GM23338 (cell line): Measurements from ENCODE around the gene WDR33. TPM values are rescaled to one million over a fixed set of nuclear protein-coding genes. Genes with fewer than 3 reads are reported as not detected.

Experiments used
- ATAC-seq: fragments of 200-7000 bp; cut with Tn5 transposase; 3 replicates; pipeline ENCODE4 v1.9.1; 2020
- DNase-seq: peaks from one replicate; pipeline ENCODE4 v3.0.0-alpha.2; 2015; ENCODE audit warnings: low spot score
- H2AFZ ChIP-seq: fragments of 200-600 bp; sonication (generic); 2 replicates; pipeline ENCODE4 v1.8.0; 2016; ENCODE audit warnings: antibody characterized with exemption, mild to moderate bottlenecking, moderate library complexity
- H3F3A ChIP-seq: fragments of 200-600 bp; sonication (generic); replicated peaks from 2 replicates; pipeline ENCODE4 v1.8.0; 2017; ENCODE audit warnings: antibody characterized with exemption, mixed run types, low read depth
- H3K27ac ChIP-seq: fragments of 200-600 bp; sonication (generic); 2 replicates; pipeline ENCODE4 v1.6.1; 2016; ENCODE audit warnings: low read depth
- H3K27me3 ChIP-seq: fragments of 200-600 bp; sonication (generic); 2 replicates; pipeline ENCODE4 v1.8.0; 2016; ENCODE audit warnings: mild to moderate bottlenecking, mixed run types, moderate library complexity; ENCODE audit not compliant: insufficient read depth
- H3K36me3 ChIP-seq: fragments of 200-600 bp; sonication (generic); 2 replicates; pipeline ENCODE4 v1.8.0; 2016; ENCODE audit warnings: mild to moderate bottlenecking; ENCODE audit not compliant: insufficient read depth
- H3K4me1 ChIP-seq: fragments of 200-600 bp; sonication (generic); 2 replicates; pipeline ENCODE4 v1.8.0; 2016; ENCODE audit warnings: mild to moderate bottlenecking, moderate library complexity; ENCODE audit not compliant: insufficient read depth
- H3K4me2 ChIP-seq: fragments of 200-600 bp; sonication (generic); 2 replicates; pipeline ENCODE4 v1.7.1; 2017; ENCODE audit warnings: mixed run types
- H3K4me3 ChIP-seq: fragments of 200-600 bp; sonication (generic); 2 replicates; pipeline ENCODE4 v1.6.1; 2016; ENCODE audit warnings: mixed run types
- H3K79me2 ChIP-seq: fragments of 200-600 bp; sonication (generic); replicated peaks from 2 replicates; pipeline ENCODE4 v1.8.0; 2017; ENCODE audit warnings: mild to moderate bottlenecking; ENCODE audit not compliant: insufficient read depth
- H3K9me2 ChIP-seq: fragments of 200-600 bp; sonication (generic); 2 replicates; pipeline ENCODE4 v1.8.0; 2017; ENCODE audit not compliant: insufficient read depth
- H4K20me1 ChIP-seq: fragments of 200-600 bp; sonication (generic); replicated peaks from 2 replicates; pipeline ENCODE4 v1.8.0; 2017; ENCODE audit warnings: mild to moderate bottlenecking; ENCODE audit not compliant: insufficient read depth
- H3K27ac Mint-ChIP-seq: 2 replicates; pipeline ENCODE4 v1.8.0; 2020; ENCODE audit warnings: inconsistent platforms, mild to moderate bottlenecking, moderate library complexity, mixed read lengths
- H3K27me3 Mint-ChIP-seq: 3 replicates; pipeline ENCODE4 v1.8.0; 2022; ENCODE audit warnings: low read depth, mild to moderate bottlenecking, moderate library complexity, mixed read lengths, inconsistent platforms; ENCODE audit not compliant: insufficient read depth, poor library complexity
- H3K36me3 Mint-ChIP-seq: 3 replicates; pipeline ENCODE4 v1.8.0; 2021; ENCODE audit warnings: low read depth, mild to moderate bottlenecking, inconsistent platforms, moderate library complexity, mixed read lengths
- H3K4me1 Mint-ChIP-seq: 3 replicates; pipeline ENCODE4 v1.8.0; 2020; ENCODE audit warnings: mild to moderate bottlenecking, inconsistent platforms, mixed read lengths
- H3K4me3 Mint-ChIP-seq: 3 replicates; pipeline ENCODE4 v1.8.0; 2021; ENCODE audit warnings: moderate library complexity, mild to moderate bottlenecking, inconsistent platforms, mixed read lengths
- H3K9me3 Mint-ChIP-seq: 3 replicates; pipeline ENCODE4 v1.8.0; 2020; ENCODE audit warnings: moderate library complexity, mild to moderate bottlenecking, inconsistent platforms, mixed read lengths
- CREB1 ChIP-seq: fragments of 250-450 bp; sonication (Bioruptor Pico); IDR thresholded peaks from 2 replicates; pipeline ENCODE4 v1.5.0; 2020; ENCODE audit warnings: low read depth, mild to moderate bottlenecking, moderate library complexity
- CTCF ChIP-seq, 2 experiments: fragments of 200-600 bp in 1 of 2; sonication (generic) in 1 of 2; conservative IDR thresholded peaks; 2 replicates each; pipeline versions ENCODE4 v1.5.1 to v1.6.1; 2016 to 2017; ENCODE audit warnings: antibody characterized with exemption in 2 of 2, low read depth in 2 of 2, mild to moderate bottlenecking in 2 of 2, moderate library complexity in 1 of 2
- ETS1 ChIP-seq: IDR thresholded peaks from 2 replicates; pipeline ENCODE4 v1.6.1; 2016; ENCODE audit warnings: antibody characterized with exemption
- EZH2 ChIP-seq: fragments of 200-600 bp; sonication (generic); IDR thresholded peaks from one replicate; pipeline ENCODE4 v1.8.0; 2017; ENCODE audit warnings: antibody characterized with exemption, mild to moderate bottlenecking, low read depth; ENCODE audit not compliant: unreplicated experiment
- EZH2phosphoT487 ChIP-seq: fragments of 200-600 bp; sonication (generic); IDR thresholded peaks from one replicate; pipeline ENCODE4 v1.8.1; 2018; ENCODE audit warnings: antibody characterized with exemption; ENCODE audit not compliant: unreplicated experiment
- JUNB ChIP-seq: IDR thresholded peaks from one replicate; pipeline ENCODE4 v1.6.1; 2016; ENCODE audit warnings: antibody characterized with exemption; ENCODE audit not compliant: unreplicated experiment
- NANOG ChIP-seq: IDR thresholded peaks from 2 replicates; pipeline ENCODE4 v1.6.1; 2016; ENCODE audit warnings: antibody characterized with exemption, borderline replicate concordance
- POLR2AphosphoS5 ChIP-seq: IDR thresholded peaks from 2 replicates; pipeline ENCODE4 v1.6.1; 2016; ENCODE audit warnings: antibody characterized with exemption, low read depth
- REST ChIP-seq: IDR thresholded peaks from one replicate; pipeline ENCODE4 v1.6.1; 2018; ENCODE audit warnings: antibody characterized with exemption; ENCODE audit not compliant: unreplicated experiment
- STAT1 ChIP-seq: IDR thresholded peaks from one replicate; pipeline ENCODE4 v1.6.1; 2016; ENCODE audit warnings: antibody characterized with exemption; ENCODE audit not compliant: unreplicated experiment
- ZNF114 ChIP-seq: fragments of 250-450 bp; sonication (Bioruptor Pico); IDR thresholded peaks from 2 replicates; pipeline ENCODE4 v1.5.0; 2020; ENCODE audit warnings: mild to moderate bottlenecking, moderate library complexity
- ZNF331 ChIP-seq: fragments of 250-450 bp; sonication (Bioruptor Pico); IDR thresholded peaks from 2 replicates; pipeline ENCODE4 v1.5.0; 2020; ENCODE audit warnings: low read depth, mild to moderate bottlenecking, moderate library complexity
- ZNF462 ChIP-seq: fragments of 250-450 bp; sonication (Bioruptor Pico); IDR thresholded peaks from 2 replicates; pipeline ENCODE4 v1.5.0; 2020; ENCODE audit warnings: mild to moderate bottlenecking, moderate library complexity
- polyA plus RNA-seq: library from polyadenylated mRNA; unstranded; fragments of >200 nt; fragmentation: Nextera tagmentation; extraction: Ambion mirVana; gene quantifications from 2 replicates; pipeline ENCODE4 v1.2.1, GENCODE V29; 2016
- total RNA-seq: library from RNA; depleted of rRNA; stranded (reverse); fragments of >200 nt; shearing (Covaris generic); gene quantifications from 2 replicates; pipeline ENCODE4 v1.2.3, GENCODE V29; 2014

WDR33 gene
- total and polyA plus RNA-seq, 2 experiments from 2014 or later: 37.2 to 54.7 TPM

GRCh38 chr2:127807678-127808353 is 3.2 kb downstream of the WDR33 start:
- H3K4me1 ChIP-seq: peaks cover 29% of the 10 kb centered on the region
- peaks cover 80% of the 10 kb centered on the region for H3K79me2 ChIP-seq
- no peak for DNase-seq
- H3K4me3 Mint-ChIP-seq: peak overlapping the region; percentile 37; the same call in 2 of the 3 replicates
- no peaks in the 10 kb centered on the region for H3K9me2 ChIP-seq
- H2AFZ ChIP-seq: no peak overlapping the region
- H3K27me3 Mint-ChIP-seq: peaks cover 14% of the 10 kb centered on the region
- H3K4me1 Mint-ChIP-seq: peaks cover 31% of the 10 kb centered on the region
- no peaks in the 10 kb centered on the region for H3K27me3 ChIP-seq
- no peak overlapping the region for H3K4me3 ChIP-seq
- H3K4me2 ChIP-seq: peak overlapping the region; percentile 48
- H3F3A ChIP-seq: no peaks in the 10 kb centered on the region
- H4K20me1 ChIP-seq: peaks cover 60% of the 10 kb centered on the region
- H3K36me3 ChIP-seq: no peaks in the 10 kb centered on the region
- TF ChIP-seq NANOG (no peak), REST (no peak), EZH2phosphoT487 (no peak), STAT1 (no peak), EZH2 (no peak), ETS1 (no peak), ZNF114 (CRISPR knock-in tag) (no peak), CTCF (conservative IDR thresholded peaks at IDR 0.05; ENCODE audit: low read depth in 2 of 2) (no peak), ZNF462 (CRISPR knock-in tag) (no peak), CREB1 (CRISPR knock-in tag) (no peak), JUNB (no peak), POLR2AphosphoS5 (no peak), ZNF331 (CRISPR knock-in tag) (no peak)
- H3K27ac Mint-ChIP-seq: 0 out of 2 replicates have a peak overlapping the region, but pooled peaks have one; percentile 13
- peak overlapping the region; percentile 20; the same call in 1 of the 2 replicates for H3K27ac ChIP-seq
- no peak for ATAC-seq
- H3K9me3 Mint-ChIP-seq: no peaks in the 10 kb centered on the region
- H3K36me3 Mint-ChIP-seq: peaks cover 12% of the 10 kb centered on the region; the same call in 2 of the 3 replicates
